Testis (tissue), 3 donors: ENCODE measurements around the gene ATP11A. TPM values are rescaled to one million over a fixed set of nuclear protein-coding genes. Genes with fewer than 3 reads are reported as not detected.

Experiments used
- DNase-seq: peaks from one replicate; pipeline ENCODE4 v3.0.0-alpha.2; 2019
- H3K27ac ChIP-seq, 2 donors: fragments of 200-600 bp; sonication (generic); one replicate each; pipeline ENCODE4 v1.5.1; 2019
- H3K27me3 ChIP-seq: fragments of 200-600 bp; sonication (generic); one replicate; pipeline ENCODE4 v1.5.1; 2019
- H3K36me3 ChIP-seq: fragments of 200-600 bp; sonication (generic); one replicate; pipeline ENCODE4 v1.5.1; 2017; ENCODE audit warnings: low read depth; ENCODE audit errors: missing control alignments
- H3K4me1 ChIP-seq: fragments of 200-600 bp; sonication (generic); one replicate; pipeline ENCODE4 v1.5.1; 2019
- H3K4me3 ChIP-seq, 2 donors: fragments of 200-600 bp; sonication (generic); one replicate each; pipeline ENCODE4 v1.5.1; 2017 to 2019
- H3K9me3 ChIP-seq: fragments of 200-600 bp; sonication (generic); one replicate; pipeline ENCODE4 v1.5.1; 2017
- POLR2A ChIP-seq: fragments of 450-650 bp; IDR thresholded peaks from one replicate; pipeline ENCODE4 v1.6.1; 2017; ENCODE audit warnings: antibody characterized with exemption, mild to moderate bottlenecking, moderate library complexity
- WGBS, 2 donors: methylation state at CpG; one replicate each; pipeline ENCODE4 v1.1.5; 2018; 5-methylcytosine and 5-hydroxymethylcytosine counted together
- intact Hi-C: fragments of 100-400 bp; cut with DNase I; formaldehyde crosslinking; loops from one replicate; pipeline ENCODE4 v1.15.1; 2023; ENCODE audit warnings: low total_unique reads
- polyA plus RNA-seq: library from polyadenylated mRNA; stranded (reverse); fragments of 350-450 nt; fragmentation: Illumina TruSeq; extraction: RNeasy Lipid Tissue Mini Kit (QIAGEN cat#74804); gene quantifications from one replicate; pipeline ENCODE4 v1.2.3, GENCODE V29; 2014; ENCODE audit warnings: low read depth, low replicate concordance; ENCODE audit not compliant: insufficient read depth
- total RNA-seq, 2 donors: library from RNA; depleted of rRNA; stranded (reverse); fragments of >200 nt; gene quantifications; one replicate each; pipeline ENCODE4 v1.2.3, GENCODE V29; 2016
- TF ChIP-seq, protein P1 (sequence below), 3 experiments: fragments of 450-650 bp in 2 of 3; fragments of 200-600 bp in 1 of 3; sonication (generic) in 1 of 3; IDR thresholded peaks; one replicate each; pipeline ENCODE4 v1.5.1; 2016 to 2019; ENCODE audit warnings: antibody characterized with exemption in 3 of 3, mild to moderate bottlenecking in 2 of 3, moderate library complexity in 1 of 3

ATP11A gene
- total and polyA plus RNA-seq, 3 donors from 2014 or later: 34.4 to 122 (median 112) TPM

DNA sequence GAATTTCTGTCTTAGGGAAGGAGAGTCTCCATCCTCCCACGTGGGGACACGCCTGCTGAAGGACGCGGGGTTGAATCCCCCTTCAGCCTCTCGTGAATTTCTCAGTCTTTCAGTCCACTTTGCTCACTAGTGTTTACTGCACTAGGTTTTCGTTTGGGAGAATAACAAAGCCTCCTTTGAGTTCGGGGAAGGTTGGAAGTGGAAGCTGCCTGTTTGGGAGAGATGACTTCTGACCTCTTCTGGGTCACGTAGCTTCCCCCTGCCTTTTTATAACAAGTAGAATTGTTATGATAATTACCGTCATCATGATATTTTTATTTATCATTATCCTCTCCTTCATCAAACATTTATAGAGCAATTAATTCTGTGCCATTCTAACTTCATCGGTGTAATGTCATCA, 60.7 kb downstream of the ATP11A start:
- H3K36me3 ChIP-seq: no peaks in the 10 kb centered on the region
- DNase-seq: no peak
- TF ChIP-seq, protein P1, sequence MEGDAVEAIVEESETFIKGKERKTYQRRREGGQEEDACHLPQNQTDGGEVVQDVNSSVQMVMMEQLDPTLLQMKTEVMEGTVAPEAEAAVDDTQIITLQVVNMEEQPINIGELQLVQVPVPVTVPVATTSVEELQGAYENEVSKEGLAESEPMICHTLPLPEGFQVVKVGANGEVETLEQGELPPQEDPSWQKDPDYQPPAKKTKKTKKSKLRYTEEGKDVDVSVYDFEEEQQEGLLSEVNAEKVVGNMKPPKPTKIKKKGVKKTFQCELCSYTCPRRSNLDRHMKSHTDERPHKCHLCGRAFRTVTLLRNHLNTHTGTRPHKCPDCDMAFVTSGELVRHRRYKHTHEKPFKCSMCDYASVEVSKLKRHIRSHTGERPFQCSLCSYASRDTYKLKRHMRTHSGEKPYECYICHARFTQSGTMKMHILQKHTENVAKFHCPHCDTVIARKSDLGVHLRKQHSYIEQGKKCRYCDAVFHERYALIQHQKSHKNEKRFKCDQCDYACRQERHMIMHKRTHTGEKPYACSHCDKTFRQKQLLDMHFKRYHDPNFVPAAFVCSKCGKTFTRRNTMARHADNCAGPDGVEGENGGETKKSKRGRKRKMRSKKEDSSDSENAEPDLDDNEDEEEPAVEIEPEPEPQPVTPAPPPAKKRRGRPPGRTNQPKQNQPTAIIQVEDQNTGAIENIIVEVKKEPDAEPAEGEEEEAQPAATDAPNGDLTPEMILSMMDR (IDR thresholded peaks at IDR 0.05): no peak
- no peak for TF ChIP-seq POLR2A
- WGBS, 2 donors: 84 to 90% methylated on average over 10 of the region's 10 CpGs
- intact Hi-C loops: no loop called here
- no peak overlapping the region for H3K4me3 ChIP-seq
- H3K9me3 ChIP-seq: no peaks in the 10 kb centered on the region
- H3K27ac ChIP-seq: no peak overlapping the region
- no peaks in the 10 kb centered on the region for H3K27me3 ChIP-seq
- H3K4me1 ChIP-seq: peaks cover 7% of the 10 kb centered on the region

DNA sequence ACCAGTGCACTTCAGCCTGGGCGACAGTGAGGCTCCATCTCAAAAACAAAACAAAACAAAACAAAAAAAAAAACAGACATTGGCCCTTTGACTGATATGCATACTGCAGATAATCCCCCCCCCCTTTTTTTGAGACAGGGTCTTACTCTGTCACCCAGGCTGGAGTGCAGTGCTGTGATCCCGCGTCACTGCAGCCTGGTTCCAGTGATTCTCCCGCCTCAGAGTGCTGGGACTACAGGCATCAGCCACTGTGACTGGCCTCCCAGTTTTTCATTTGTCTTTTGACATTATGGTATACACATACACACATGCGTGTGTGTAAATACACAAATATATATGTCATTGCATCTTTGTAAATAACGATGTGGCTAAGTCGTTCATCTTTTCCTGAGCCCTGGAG, 61.8 kb downstream of the ATP11A start:
- H3K27me3 ChIP-seq: no peaks in the 10 kb centered on the region
- no peak for DNase-seq
- H3K36me3 ChIP-seq: no peaks in the 10 kb centered on the region
- no peak overlapping the region for H3K4me3 ChIP-seq
- intact Hi-C loops: no loop called here
- 93 to 96% methylated on average over 7 of the region's 7 CpGs for WGBS, 2 donors
- H3K4me1 ChIP-seq: peaks cover 9% of the 10 kb centered on the region
- no peaks in the 10 kb centered on the region for H3K9me3 ChIP-seq
- TF ChIP-seq POLR2A: no peak
- TF ChIP-seq, protein P1 (IDR thresholded peaks at IDR 0.05): no peak
- H3K27ac ChIP-seq: no peak overlapping the region

DNA sequence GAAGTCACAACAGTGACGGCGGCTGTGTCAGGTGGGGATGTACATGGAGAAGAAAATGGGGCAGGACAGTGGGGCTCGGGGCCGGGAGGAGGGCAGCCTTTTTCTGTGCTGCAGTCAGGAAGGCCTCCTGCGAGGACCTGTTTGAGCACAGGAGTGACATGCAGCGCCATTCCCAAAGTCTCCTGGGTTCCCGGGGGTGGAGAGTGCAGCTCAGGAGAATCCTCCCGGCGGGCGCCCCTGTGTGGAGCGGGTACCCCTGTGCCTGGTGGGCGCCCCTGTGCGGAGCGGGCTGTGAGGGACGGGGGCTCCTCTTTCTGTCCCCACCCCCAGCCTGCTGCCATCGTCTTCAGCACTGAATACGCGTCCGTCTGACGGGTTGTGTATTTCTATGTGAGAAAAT, 62.4 kb downstream of the ATP11A start:
- no peak overlapping the region for H3K27ac ChIP-seq
- intact Hi-C loops: no loop called here
- H3K4me1 ChIP-seq: peaks cover 12% of the 10 kb centered on the region
- no peak for DNase-seq
- no peaks in the 10 kb centered on the region for H3K36me3 ChIP-seq
- no peaks in the 10 kb centered on the region for H3K27me3 ChIP-seq
- H3K4me3 ChIP-seq: no peak overlapping the region
- TF ChIP-seq, protein P1 (IDR thresholded peaks at IDR 0.05): no peak
- TF ChIP-seq POLR2A: no peak
- H3K9me3 ChIP-seq: no peaks in the 10 kb centered on the region
- WGBS, 2 donors: 87 to 91% methylated on average over 20 of the region's 20 CpGs

DNA sequence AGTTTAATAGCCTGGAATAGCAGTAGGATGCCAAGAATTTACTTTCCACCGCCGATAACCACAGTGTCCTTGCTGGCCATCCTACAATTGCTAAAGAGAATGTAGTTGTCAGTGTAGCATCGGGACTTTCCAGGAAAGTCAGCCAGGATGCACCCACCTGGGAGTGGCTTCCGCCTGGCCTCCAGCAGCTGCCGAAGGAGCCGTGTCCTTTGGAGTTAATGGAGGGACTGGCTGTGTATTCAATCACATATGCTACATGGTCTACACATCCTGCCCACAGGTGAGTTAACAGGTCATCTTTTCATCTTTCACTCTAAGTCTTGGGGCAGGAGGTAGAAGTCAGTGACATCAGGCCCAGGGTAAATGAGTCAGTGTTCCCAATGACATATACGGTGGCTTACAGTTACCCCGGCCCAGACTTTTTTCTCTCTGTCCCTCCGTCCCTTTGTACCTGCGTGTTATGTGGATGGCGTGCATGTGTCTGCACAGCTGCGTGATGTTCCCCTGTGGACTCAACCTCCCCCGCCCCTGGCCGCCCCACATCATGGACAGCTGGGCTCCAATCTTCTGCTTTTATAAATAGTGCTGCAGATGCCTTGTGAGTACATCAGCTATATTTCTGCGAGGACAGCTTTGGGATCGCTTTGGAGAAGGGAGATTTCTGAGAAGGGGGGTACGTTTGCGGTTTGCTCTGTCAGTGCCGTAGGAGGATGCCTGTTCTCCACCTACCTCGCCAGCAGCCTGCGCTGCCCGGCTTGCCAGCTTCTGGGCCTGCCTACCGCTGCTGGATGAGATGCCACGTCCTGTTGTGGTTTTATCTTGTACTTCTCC, 63.1 kb downstream of the ATP11A start:
- intact Hi-C loops: no loop called here
- H3K9me3 ChIP-seq: no peaks in the 10 kb centered on the region
- WGBS, 2 donors: 55 to 60% methylated on average over 21 to 24 of the region's 24 CpGs
- no peak overlapping the region for H3K27ac ChIP-seq
- TF ChIP-seq, protein P1 (IDR thresholded peaks at IDR 0.05): no peak
- no peak for TF ChIP-seq POLR2A
- no peaks in the 10 kb centered on the region for H3K27me3 ChIP-seq
- DNase-seq: no peak
- H3K4me1 ChIP-seq: peaks cover 17% of the 10 kb centered on the region
- H3K36me3 ChIP-seq: no peaks in the 10 kb centered on the region
- H3K4me3 ChIP-seq: no peak overlapping the region

DNA sequence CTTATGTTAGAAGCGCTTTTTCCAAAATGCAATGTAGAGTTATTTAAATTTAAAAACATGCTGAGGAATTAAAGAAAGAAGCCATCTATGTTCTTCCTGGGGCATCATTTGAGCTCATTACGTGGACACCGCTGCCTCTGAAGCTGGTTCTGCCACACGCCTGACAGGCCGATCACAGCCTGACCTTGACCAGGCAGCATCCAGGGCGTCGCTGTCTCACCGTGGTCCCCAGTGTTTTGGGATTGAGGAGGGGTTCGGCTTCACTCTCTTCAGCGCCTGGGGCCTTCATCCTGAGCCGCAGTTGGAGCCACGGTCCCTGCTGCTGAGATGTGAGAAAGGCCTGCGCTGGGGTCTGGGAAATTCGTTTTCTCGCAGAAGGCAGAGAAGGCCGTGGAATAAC, 64.0 kb downstream of the ATP11A start:
- Histone ChIP-seq H3K36me3 (no peaks in the 10 kb centered on the region), H3K9me3 (no peaks in the 10 kb centered on the region), H3K27me3 (no peaks in the 10 kb centered on the region), H3K4me1 (peaks cover 17% of the 10 kb centered on the region), H3K4me3 (no peak overlapping the region), H3K27ac (no peak overlapping the region)
- TF ChIP-seq, protein P1 (IDR thresholded peaks at IDR 0.05): no peak
- no peak for TF ChIP-seq POLR2A
- DNase-seq: no peak
- WGBS, 2 donors: 77 to 92% methylated on average over 16 of the region's 16 CpGs
- intact Hi-C loops: no loop called here
